Measurements from ENCODE around the gene GALNT11.
"Not testable (repeated sequence)": the region's sequence is repeated elsewhere in the genome, so short reads cannot be mapped to it uniquely, and the experiment has no call there.

The GALNT11 gene

GRCh38 chr7:152052771-152053170 lies 27.3 kb downstream of the GALNT11 start:
- WGBS (ENCODE audit: insufficient coverage, insufficient read length) = no CpG with 5 or more reads among the region's 4 CpGs
- Histone ChIP-seq H3K9me3 (ENCODE audit: control insufficient read depth, insufficient read depth, low read length) (no peaks in the 10 kb centered on the region), H3K4me3 (ENCODE audit: low read length) (no peak overlapping the region), H3K27me3 (ENCODE audit: control insufficient read depth, insufficient read depth, low read length) (no peaks in the 10 kb centered on the region), H3K4me1 (ENCODE audit: control insufficient read depth, insufficient read depth, low read length) (0 out of 2 replicates have a peak, but pooled peaks cover 2% of the 10 kb centered on the region), H3K36me3 (ENCODE audit: control insufficient read depth, insufficient read depth, low read length) (no peaks in the 10 kb centered on the region), H3K27ac (ENCODE audit: low read length) (no peak overlapping the region)
- DNase-seq (ENCODE audit: low read depth, low spot score) = no peak

GRCh38 chr7:152054367-152055230 lies 29.1 kb downstream of the GALNT11 start:
- WGBS (ENCODE audit: insufficient coverage, insufficient read length) = no CpG with 5 or more reads among the region's 8 CpGs
- no peak for DNase-seq (ENCODE audit: low read depth, low spot score)
- H3K9me3 ChIP-seq (ENCODE audit: control insufficient read depth, insufficient read depth, low read length) = no peaks in the 10 kb centered on the region

DNA sequence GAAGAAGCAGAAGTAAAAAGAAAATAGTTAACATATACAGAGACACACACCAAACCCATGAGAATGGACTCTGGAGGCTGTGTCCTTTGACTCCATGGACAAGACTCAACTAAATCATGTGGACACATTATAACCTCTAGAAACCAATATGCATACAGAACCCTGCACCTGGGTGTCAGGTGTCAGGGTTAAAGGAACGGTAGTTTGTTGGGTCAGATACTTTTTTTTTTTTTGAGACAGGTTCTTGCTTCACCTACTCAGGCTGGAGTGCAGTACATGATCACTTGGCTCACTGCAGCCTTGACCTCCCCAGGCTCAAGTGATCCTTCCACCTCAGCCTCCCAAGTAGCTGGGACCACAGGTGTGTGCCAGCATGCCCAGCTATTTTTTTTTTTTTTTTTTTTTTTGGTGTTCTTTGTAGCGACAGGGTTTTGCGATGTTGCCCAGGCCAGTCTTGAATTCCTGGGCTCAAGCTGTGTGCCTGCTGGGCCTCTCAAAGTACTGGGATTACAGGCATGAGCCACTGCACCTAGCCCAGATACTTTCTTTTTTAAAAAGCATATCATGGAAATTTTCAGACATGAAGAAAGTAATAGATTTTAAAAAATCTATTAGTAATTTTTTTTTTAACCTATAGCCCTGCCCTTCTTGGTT lies 31.3 kb downstream of the GALNT11 start:
- no peak for DNase-seq (ENCODE audit: low read depth, low spot score)
- Histone ChIP-seq H3K4me3 (ENCODE audit: low read length) (no peak overlapping the region), H3K9me3 (ENCODE audit: control insufficient read depth, insufficient read depth, low read length) (no peaks in the 10 kb centered on the region), H3K27me3 (ENCODE audit: control insufficient read depth, insufficient read depth, low read length) (no peaks in the 10 kb centered on the region), H3K27ac (ENCODE audit: low read length) (no peak overlapping the region), H3K4me1 (ENCODE audit: control insufficient read depth, insufficient read depth, low read length) (no peaks in the 10 kb centered on the region), H3K36me3 (ENCODE audit: control insufficient read depth, insufficient read depth, low read length) (no peaks in the 10 kb centered on the region)
- WGBS (ENCODE audit: insufficient coverage, insufficient read length) = no CpG with 5 or more reads among the region's 3 CpGs

More at GRCh38 chr7:152054367-152055230, 29.1 kb downstream of the GALNT11 start:
- no peaks in the 10 kb centered on the region for H3K36me3 ChIP-seq (ENCODE audit: control insufficient read depth, insufficient read depth, low read length)
- H3K4me3 ChIP-seq (ENCODE audit: low read length) = no peak overlapping the region
- H3K4me1 ChIP-seq (ENCODE audit: control insufficient read depth, insufficient read depth, low read length) = 0 out of 2 replicates have a peak, but pooled peaks cover 2% of the 10 kb centered on the region
- H3K27ac ChIP-seq (ENCODE audit: low read length) = no peak overlapping the region
- no peaks in the 10 kb centered on the region for H3K27me3 ChIP-seq (ENCODE audit: control insufficient read depth, insufficient read depth, low read length)

- Histone ChIP-seq H3K27me3 (ENCODE audit: control insufficient read depth, insufficient read depth, low read length) (no peaks in the 10 kb centered on the region), H3K27ac (ENCODE audit: low read length) (no peak overlapping the region), H3K36me3 (ENCODE audit: control insufficient read depth, insufficient read depth, low read length) (no peaks in the 10 kb centered on the region), H3K9me3 (ENCODE audit: control insufficient read depth, insufficient read depth, low read length) (no peaks in the 10 kb centered on the region), H3K4me3 (ENCODE audit: low read length) (no peak overlapping the region), H3K4me1 (ENCODE audit: control insufficient read depth, insufficient read depth, low read length) (no peaks in the 10 kb centered on the region)
- no CpG with 5 or more reads among the region's 1 CpG for WGBS (ENCODE audit: insufficient coverage, insufficient read length)
- no peak for DNase-seq (ENCODE audit: low read depth, low spot score)
Observed at GRCh38 chr7:152059311-152059710, 33.8 kb downstream of the GALNT11 start.

DNA sequence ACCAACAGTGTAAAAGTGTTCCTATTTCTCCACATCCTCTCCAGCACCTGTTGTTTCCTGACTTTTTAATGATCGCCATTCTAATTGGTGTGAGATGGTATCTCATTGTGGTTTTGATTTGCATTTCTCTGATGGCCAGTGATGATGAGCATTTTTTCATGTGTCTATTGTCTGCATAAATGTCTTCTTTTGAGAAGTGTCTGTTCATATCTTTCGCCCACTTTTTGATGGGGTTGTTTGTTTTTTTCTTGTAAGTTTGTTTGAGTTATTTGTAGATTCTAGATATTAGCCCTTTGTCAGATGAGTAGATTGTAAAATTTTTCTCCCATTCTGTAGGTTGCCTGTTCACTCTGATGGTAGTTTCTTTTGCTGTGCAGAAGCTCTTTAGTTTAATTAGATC lies 35.6 kb downstream of the GALNT11 start:
- no CpG with 5 or more reads among the region's 2 CpGs for WGBS (ENCODE audit: insufficient coverage, insufficient read length)
- H3K4me3 ChIP-seq (ENCODE audit: low read length); H3K27ac ChIP-seq (ENCODE audit: low read length); H3K27me3 ChIP-seq (ENCODE audit: control insufficient read depth, insufficient read depth, low read length); DNase-seq (ENCODE audit: low read depth, low spot score); H3K4me1 ChIP-seq (ENCODE audit: control insufficient read depth, insufficient read depth, low read length); H3K9me3 ChIP-seq (ENCODE audit: control insufficient read depth, insufficient read depth, low read length); H3K36me3 ChIP-seq (ENCODE audit: control insufficient read depth, insufficient read depth, low read length): not testable (repeated sequence)

GRCh38 chr7:152063192-152063591 lies 37.7 kb downstream of the GALNT11 start:
- H3K4me3 ChIP-seq (ENCODE audit: low read length); H3K27ac ChIP-seq (ENCODE audit: low read length); H3K4me1 ChIP-seq (ENCODE audit: control insufficient read depth, insufficient read depth, low read length); H3K27me3 ChIP-seq (ENCODE audit: control insufficient read depth, insufficient read depth, low read length); H3K9me3 ChIP-seq (ENCODE audit: control insufficient read depth, insufficient read depth, low read length); DNase-seq (ENCODE audit: low read depth, low spot score); H3K36me3 ChIP-seq (ENCODE audit: control insufficient read depth, insufficient read depth, low read length): not testable (repeated sequence)
- no CpG with 5 or more reads among the region's 3 CpGs for WGBS (ENCODE audit: insufficient coverage, insufficient read length)

GRCh38 chr7:152063821-152064220 lies 38.3 kb downstream of the GALNT11 start:
- not testable (repeated sequence) for DNase-seq (ENCODE audit: low read depth, low spot score); H3K36me3 ChIP-seq (ENCODE audit: control insufficient read depth, insufficient read depth, low read length); H3K4me3 ChIP-seq (ENCODE audit: low read length); H3K9me3 ChIP-seq (ENCODE audit: control insufficient read depth, insufficient read depth, low read length); H3K4me1 ChIP-seq (ENCODE audit: control insufficient read depth, insufficient read depth, low read length); H3K27me3 ChIP-seq (ENCODE audit: control insufficient read depth, insufficient read depth, low read length); H3K27ac ChIP-seq (ENCODE audit: low read length)
- no CpG with 5 or more reads among the region's 3 CpGs for WGBS (ENCODE audit: insufficient coverage, insufficient read length)

GRCh38 chr7:152065800-152066344 lies 40.4 kb downstream of the GALNT11 start:
- H3K36me3 ChIP-seq (ENCODE audit: control insufficient read depth, insufficient read depth, low read length); H3K4me3 ChIP-seq (ENCODE audit: low read length); H3K27me3 ChIP-seq (ENCODE audit: control insufficient read depth, insufficient read depth, low read length); H3K4me1 ChIP-seq (ENCODE audit: control insufficient read depth, insufficient read depth, low read length); H3K27ac ChIP-seq (ENCODE audit: low read length); H3K9me3 ChIP-seq (ENCODE audit: control insufficient read depth, insufficient read depth, low read length); DNase-seq (ENCODE audit: low read depth, low spot score): not testable (repeated sequence)
- no CpG with 5 or more reads among the region's 10 CpGs for WGBS (ENCODE audit: insufficient coverage, insufficient read length)

DNA sequence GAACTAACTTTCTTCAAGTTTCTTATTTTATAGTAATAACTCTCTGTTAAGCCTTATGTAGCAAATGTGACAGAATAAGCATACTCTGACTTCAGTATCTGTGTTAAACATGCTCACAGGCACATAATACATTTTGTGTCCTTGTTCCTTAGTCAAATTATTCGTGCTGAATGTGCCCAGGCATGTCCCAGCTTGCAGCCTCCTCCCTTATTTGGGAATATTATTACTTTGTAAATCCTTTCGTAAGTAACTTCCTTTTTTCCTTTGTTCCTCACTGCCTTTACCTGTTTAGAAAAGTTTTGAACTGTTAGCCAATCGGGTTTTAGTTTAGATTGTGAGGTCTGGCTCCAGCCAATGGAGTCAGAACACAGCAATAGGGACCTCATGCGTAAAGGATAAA lies 46.9 kb downstream of the GALNT11 start:
- WGBS (ENCODE audit: insufficient coverage, insufficient read length) = no CpG with 5 or more reads among the region's 4 CpGs
- no peak for DNase-seq (ENCODE audit: low read depth, low spot score)
- Histone ChIP-seq H3K27me3 (ENCODE audit: control insufficient read depth, insufficient read depth, low read length) (no peaks in the 10 kb centered on the region), H3K36me3 (ENCODE audit: control insufficient read depth, insufficient read depth, low read length) (no peaks in the 10 kb centered on the region), H3K4me3 (ENCODE audit: low read length) (no peak overlapping the region), H3K27ac (ENCODE audit: low read length) (no peak overlapping the region), H3K9me3 (ENCODE audit: control insufficient read depth, insufficient read depth, low read length) (no peaks in the 10 kb centered on the region), H3K4me1 (ENCODE audit: control insufficient read depth, insufficient read depth, low read length) (peaks cover 7% of the 10 kb centered on the region; the same call in 1 of the 2 replicates)

DNA sequence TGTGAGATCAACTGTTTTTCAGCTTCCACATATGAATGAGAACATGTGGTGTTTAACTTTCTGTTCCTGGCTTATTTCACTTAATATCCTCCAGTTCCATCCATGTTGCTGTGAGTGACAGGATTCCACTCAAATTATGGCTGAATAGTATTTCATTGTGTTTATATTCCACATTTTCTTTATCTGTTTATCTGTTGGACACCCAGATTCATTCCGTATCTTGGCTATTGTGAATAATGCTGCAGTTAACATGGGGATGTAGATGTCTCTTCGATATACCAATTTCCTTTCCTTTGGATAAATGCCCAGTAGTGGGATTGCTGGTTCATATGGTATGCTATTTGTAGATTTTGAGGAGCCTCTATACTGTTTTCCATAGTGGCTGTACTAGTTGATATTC lies 47.9 kb downstream of the GALNT11 start:
- H3K4me3 ChIP-seq (ENCODE audit: low read length) = no peak overlapping the region
- no peaks in the 10 kb centered on the region for H3K27me3 ChIP-seq (ENCODE audit: control insufficient read depth, insufficient read depth, low read length)
- no peaks in the 10 kb centered on the region for H3K36me3 ChIP-seq (ENCODE audit: control insufficient read depth, insufficient read depth, low read length)
- no peak overlapping the region for H3K27ac ChIP-seq (ENCODE audit: low read length)
- H3K4me1 ChIP-seq (ENCODE audit: control insufficient read depth, insufficient read depth, low read length) = peaks cover 7% of the 10 kb centered on the region; the same call in 1 of the 2 replicates
- H3K9me3 ChIP-seq (ENCODE audit: control insufficient read depth, insufficient read depth, low read length) = no peaks in the 10 kb centered on the region
- no CpG with 5 or more reads among the region's 2 CpGs for WGBS (ENCODE audit: insufficient coverage, insufficient read length)
- DNase-seq (ENCODE audit: low read depth, low spot score) = no peak

Measured in iPS DF 6.9 (cell line).